ENCODE data around the gene FBP2. TPM values are rescaled to one million over a fixed set of nuclear protein-coding genes. Genes with fewer than 3 reads are reported as not detected.

Gene FBP2
- total and polyA plus RNA-seq, 2 experiments from 2014 or later = not detected

DNA sequence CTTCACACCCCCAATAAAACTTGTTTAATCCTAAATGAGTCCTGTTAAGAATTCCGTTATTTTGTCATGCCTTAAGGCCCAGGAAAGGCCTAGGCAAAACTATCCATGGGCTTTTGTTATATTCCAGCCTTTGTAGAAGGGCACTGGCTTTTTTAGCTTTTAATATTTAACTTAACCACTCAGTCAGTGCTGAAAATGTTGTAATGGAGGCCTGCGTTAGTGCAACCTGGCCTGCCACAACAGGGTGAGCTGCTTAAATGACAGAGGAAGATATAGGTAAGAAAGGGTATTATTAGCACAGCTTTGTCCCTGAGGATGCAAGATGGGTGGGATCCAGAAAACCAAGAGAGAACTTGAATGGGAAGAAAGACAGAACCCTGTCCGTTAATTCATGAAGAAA is 78.9 kb downstream of the FBP2 start:
- H2AFZ ChIP-seq = no peak overlapping the region
- H3K4me3 Mint-ChIP-seq = no peak overlapping the region
- H3K79me2 ChIP-seq (replicated peaks; ENCODE audit: insufficient read depth) = no peaks in the 10 kb centered on the region
- H4K20me1 ChIP-seq (replicated peaks; ENCODE audit: insufficient read depth) = no peaks in the 10 kb centered on the region
- H3K36me3 Mint-ChIP-seq (ENCODE audit: low read depth) = no peaks in the 10 kb centered on the region
- DNase-seq (ENCODE audit: low spot score) (no peak), ATAC-seq (no peak)
- no peak overlapping the region for H3K27ac Mint-ChIP-seq
- H3K27me3 Mint-ChIP-seq (ENCODE audit: insufficient read depth, low read depth, poor library complexity) = peaks cover 3% of the 10 kb centered on the region
- H3K4me3 ChIP-seq = no peak overlapping the region
- no peaks in the 10 kb centered on the region for H3K9me3 Mint-ChIP-seq
- H3K27ac ChIP-seq (ENCODE audit: low read depth) = no peak overlapping the region
- no peaks in the 10 kb centered on the region for H3F3A ChIP-seq (replicated peaks; ENCODE audit: low read depth)
- no peaks in the 10 kb centered on the region for H3K27me3 ChIP-seq (ENCODE audit: insufficient read depth)
- H3K36me3 ChIP-seq (ENCODE audit: insufficient read depth) = no peaks in the 10 kb centered on the region
- peaks cover 5% of the 10 kb centered on the region; the same call in 1 of the 2 replicates for H3K4me1 ChIP-seq (ENCODE audit: insufficient read depth)
- TF ChIP-seq, protein P1, sequence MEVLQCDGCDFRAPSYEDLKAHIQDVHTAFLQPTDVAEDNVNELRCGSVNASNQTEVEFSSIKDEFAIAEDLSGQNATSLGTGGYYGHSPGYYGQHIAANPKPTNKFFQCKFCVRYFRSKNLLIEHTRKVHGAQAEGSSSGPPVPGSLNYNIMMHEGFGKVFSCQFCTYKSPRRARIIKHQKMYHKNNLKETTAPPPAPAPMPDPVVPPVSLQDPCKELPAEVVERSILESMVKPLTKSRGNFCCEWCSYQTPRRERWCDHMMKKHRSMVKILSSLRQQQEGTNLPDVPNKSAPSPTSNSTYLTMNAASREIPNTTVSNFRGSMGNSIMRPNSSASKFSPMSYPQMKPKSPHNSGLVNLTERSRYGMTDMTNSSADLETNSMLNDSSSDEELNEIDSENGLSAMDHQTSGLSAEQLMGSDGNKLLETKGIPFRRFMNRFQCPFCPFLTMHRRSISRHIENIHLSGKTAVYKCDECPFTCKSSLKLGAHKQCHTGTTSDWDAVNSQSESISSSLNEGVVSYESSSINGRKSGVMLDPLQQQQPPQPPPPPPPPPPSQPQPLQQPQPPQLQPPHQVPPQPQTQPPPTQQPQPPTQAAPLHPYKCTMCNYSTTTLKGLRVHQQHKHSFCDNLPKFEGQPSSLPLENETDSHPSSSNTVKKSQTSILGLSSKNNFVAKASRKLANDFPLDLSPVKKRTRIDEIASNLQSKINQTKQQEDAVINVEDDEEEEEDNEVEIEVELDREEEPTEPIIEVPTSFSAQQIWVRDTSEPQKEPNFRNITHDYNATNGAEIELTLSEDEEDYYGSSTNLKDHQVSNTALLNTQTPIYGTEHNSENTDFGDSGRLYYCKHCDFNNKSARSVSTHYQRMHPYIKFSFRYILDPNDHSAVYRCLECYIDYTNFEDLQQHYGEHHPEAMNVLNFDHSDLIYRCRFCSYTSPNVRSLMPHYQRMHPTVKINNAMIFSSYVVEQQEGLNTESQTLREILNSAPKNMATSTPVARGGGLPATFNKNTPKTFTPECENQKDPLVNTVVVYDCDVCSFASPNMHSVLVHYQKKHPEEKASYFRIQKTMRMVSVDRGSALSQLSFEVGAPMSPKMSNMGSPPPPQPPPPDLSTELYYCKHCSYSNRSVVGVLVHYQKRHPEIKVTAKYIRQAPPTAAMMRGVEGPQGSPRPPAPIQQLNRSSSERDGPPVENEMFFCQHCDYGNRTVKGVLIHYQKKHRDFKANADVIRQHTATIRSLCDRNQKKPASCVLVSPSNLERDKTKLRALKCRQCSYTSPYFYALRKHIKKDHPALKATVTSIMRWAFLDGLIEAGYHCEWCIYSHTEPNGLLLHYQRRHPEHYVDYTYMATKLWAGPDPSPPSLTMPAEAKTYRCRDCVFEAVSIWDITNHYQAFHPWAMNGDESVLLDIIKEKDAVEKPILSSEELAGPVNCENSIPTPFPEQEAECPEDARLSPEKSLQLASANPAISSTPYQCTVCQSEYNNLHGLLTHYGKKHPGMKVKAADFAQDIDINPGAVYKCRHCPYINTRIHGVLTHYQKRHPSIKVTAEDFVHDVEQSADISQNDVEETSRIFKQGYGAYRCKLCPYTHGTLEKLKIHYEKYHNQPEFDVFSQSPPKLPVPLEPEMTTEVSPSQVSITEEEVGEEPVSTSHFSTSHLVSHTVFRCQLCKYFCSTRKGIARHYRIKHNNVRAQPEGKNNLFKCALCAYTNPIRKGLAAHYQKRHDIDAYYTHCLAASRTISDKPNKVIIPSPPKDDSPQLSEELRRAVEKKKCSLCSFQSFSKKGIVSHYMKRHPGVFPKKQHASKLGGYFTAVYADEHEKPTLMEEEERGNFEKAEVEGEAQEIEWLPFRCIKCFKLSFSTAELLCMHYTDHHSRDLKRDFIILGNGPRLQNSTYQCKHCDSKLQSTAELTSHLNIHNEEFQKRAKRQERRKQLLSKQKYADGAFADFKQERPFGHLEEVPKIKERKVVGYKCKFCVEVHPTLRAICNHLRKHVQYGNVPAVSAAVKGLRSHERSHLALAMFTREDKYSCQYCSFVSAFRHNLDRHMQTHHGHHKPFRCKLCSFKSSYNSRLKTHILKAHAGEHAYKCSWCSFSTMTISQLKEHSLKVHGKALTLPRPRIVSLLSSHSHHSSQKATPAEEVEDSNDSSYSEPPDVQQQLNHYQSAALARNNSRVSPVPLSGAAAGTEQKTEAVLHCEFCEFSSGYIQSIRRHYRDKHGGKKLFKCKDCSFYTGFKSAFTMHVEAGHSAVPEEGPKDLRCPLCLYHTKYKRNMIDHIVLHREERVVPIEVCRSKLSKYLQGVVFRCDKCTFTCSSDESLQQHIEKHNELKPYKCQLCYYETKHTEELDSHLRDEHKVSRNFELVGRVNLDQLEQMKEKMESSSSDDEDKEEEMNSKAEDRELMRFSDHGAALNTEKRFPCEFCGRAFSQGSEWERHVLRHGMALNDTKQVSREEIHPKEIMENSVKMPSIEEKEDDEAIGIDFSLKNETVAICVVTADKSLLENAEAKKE (CRISPR knock-in tag; IDR thresholded peaks at IDR 0.05) = no peak
- no peak for TF ChIP-seq ZNF331 (CRISPR knock-in tag; IDR thresholded peaks at IDR 0.05; ENCODE audit: low read depth)
- no peak for TF ChIP-seq EZH2phosphoT487 (IDR thresholded peaks at IDR 0.05; ENCODE audit: unreplicated experiment)
- TF ChIP-seq, protein P2, sequence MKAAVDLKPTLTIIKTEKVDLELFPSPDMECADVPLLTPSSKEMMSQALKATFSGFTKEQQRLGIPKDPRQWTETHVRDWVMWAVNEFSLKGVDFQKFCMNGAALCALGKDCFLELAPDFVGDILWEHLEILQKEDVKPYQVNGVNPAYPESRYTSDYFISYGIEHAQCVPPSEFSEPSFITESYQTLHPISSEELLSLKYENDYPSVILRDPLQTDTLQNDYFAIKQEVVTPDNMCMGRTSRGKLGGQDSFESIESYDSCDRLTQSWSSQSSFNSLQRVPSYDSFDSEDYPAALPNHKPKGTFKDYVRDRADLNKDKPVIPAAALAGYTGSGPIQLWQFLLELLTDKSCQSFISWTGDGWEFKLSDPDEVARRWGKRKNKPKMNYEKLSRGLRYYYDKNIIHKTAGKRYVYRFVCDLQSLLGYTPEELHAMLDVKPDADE (IDR thresholded peaks at IDR 0.05) = no peak
- TF ChIP-seq NANOG (IDR thresholded peaks at IDR 0.05; ENCODE audit: borderline replicate concordance) = no peak
- no peak for TF ChIP-seq EZH2 (IDR thresholded peaks at IDR 0.05; ENCODE audit: low read depth, unreplicated experiment)
- no peak for TF ChIP-seq CREB1 (CRISPR knock-in tag; IDR thresholded peaks at IDR 0.05; ENCODE audit: low read depth)
- peaks cover 11% of the 10 kb centered on the region for H3K4me1 Mint-ChIP-seq
- H3K9me2 ChIP-seq (ENCODE audit: insufficient read depth) = no peaks in the 10 kb centered on the region
- H3K4me2 ChIP-seq = no peak overlapping the region
